ENCODE data around the gene HSPA5.

DNA sequence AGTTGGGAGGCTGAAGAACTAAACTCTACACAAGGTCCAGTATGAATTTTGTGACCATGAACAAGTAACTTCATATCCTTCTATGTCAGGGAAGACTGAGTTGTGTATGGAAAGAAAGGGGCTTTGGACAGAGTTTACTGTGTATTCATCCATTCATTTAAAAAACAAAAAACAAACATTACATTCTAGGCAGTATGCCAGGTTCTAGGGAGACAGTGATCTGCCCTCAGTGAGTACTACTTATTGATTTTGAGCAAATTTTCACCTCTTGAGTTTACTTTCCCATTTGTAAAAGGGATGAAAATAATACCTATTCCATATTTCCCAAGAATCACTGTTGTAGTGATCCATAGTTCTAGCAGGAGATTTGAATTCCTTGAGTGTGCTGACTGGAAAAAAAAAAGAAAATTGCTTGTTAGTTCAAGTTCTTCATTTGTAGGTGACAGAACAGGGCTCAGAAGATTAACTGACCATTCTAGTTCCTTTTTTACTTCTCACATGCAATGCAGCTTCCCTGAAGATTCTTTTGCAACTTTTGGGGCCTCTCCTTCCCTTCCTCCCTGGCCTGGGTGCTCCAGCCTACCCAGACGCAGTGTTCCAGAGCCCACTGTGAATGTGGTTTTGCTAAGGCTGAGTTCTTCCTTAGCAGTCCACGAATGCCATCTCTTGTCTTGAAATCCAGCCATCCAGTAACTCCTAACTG lies 17.8 kb upstream of the HSPA5 start:
- TF ChIP-seq, protein P1, sequence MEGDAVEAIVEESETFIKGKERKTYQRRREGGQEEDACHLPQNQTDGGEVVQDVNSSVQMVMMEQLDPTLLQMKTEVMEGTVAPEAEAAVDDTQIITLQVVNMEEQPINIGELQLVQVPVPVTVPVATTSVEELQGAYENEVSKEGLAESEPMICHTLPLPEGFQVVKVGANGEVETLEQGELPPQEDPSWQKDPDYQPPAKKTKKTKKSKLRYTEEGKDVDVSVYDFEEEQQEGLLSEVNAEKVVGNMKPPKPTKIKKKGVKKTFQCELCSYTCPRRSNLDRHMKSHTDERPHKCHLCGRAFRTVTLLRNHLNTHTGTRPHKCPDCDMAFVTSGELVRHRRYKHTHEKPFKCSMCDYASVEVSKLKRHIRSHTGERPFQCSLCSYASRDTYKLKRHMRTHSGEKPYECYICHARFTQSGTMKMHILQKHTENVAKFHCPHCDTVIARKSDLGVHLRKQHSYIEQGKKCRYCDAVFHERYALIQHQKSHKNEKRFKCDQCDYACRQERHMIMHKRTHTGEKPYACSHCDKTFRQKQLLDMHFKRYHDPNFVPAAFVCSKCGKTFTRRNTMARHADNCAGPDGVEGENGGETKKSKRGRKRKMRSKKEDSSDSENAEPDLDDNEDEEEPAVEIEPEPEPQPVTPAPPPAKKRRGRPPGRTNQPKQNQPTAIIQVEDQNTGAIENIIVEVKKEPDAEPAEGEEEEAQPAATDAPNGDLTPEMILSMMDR (IDR thresholded peaks at IDR 0.05; ENCODE audit: low read depth, low read length, poor library complexity, severe bottlenecking), result no peak
- no peak for TF ChIP-seq EZH2phosphoT487 (IDR thresholded peaks at IDR 0.05; ENCODE audit: borderline replicate concordance, low read length)

All from DOHH2 (cell line).